Astrocyte (in vitro differentiated cells and primary cell): ENCODE data around the gene EPS8L1. TPM values are rescaled to one million over a fixed set of nuclear protein-coding genes. Genes with fewer than 3 reads are reported as not detected.
"Not testable (repeated sequence)": the region's sequence is repeated elsewhere in the genome, so short reads cannot be mapped to it uniquely, and the experiment has no call there.

Experiments
- DNase-seq: peaks from one replicate; pipeline ENCODE4 v3.0.0-alpha.2; 2010; ENCODE audit warnings: low read depth
- FAIRE-seq: peaks from 2 replicates; lab custom pipeline; 2011; peaks lifted over from hg19 to GRCh38; lab: Jason Lieb, UNC
- H2AFZ ChIP-seq: 2 replicates; pipeline ENCODE4 v1.6.0; 2012; ENCODE audit warnings: low read depth, low read length, inconsistent platforms
- H3K27ac ChIP-seq: 2 replicates; pipeline ENCODE4 v1.5.1; 2011; ENCODE audit warnings: low read depth, low read length, inconsistent platforms
- H3K27me3 ChIP-seq: 2 replicates; pipeline ENCODE4 v1.6.0; 2011; ENCODE audit warnings: low read length, inconsistent platforms; ENCODE audit not compliant: insufficient read depth
- H3K36me3 ChIP-seq: 2 replicates; pipeline ENCODE4 v1.5.1; 2011; ENCODE audit warnings: low read length, inconsistent platforms; ENCODE audit not compliant: insufficient read depth
- H3K4me1 ChIP-seq: 2 replicates; pipeline ENCODE4 v1.5.1; 2011; ENCODE audit warnings: low read length, inconsistent platforms; ENCODE audit not compliant: insufficient read depth
- H3K4me2 ChIP-seq: 2 replicates; pipeline ENCODE4 v1.6.0; 2012; ENCODE audit warnings: low read length, inconsistent platforms
- H3K4me3 ChIP-seq: 2 replicates; pipeline ENCODE4 v1.5.1; 2011; ENCODE audit warnings: low read depth, mild to moderate bottlenecking, low read length, inconsistent platforms; ENCODE audit not compliant: insufficient read depth
- H3K79me2 ChIP-seq: 2 replicates; pipeline ENCODE4 v1.6.0; 2012; ENCODE audit warnings: mild to moderate bottlenecking, low read length, inconsistent platforms; ENCODE audit not compliant: insufficient read depth
- H3K9ac ChIP-seq: 2 replicates; pipeline ENCODE4 v1.6.0; 2012; ENCODE audit warnings: mild to moderate bottlenecking, low read length, inconsistent platforms
- H3K9me3 ChIP-seq: 2 replicates; pipeline ENCODE4 v1.5.1; 2012; ENCODE audit warnings: low read depth, mild to moderate bottlenecking, low read length, inconsistent platforms; ENCODE audit not compliant: insufficient read depth
- H4K20me1 ChIP-seq: 2 replicates; pipeline ENCODE4 v1.6.0; 2012; ENCODE audit warnings: low read length, inconsistent platforms; ENCODE audit not compliant: insufficient read depth
- H3K27ac Mint-ChIP-seq: one replicate; pipeline ENCODE4 v1.8.0; 2021; ENCODE audit warnings: mild to moderate bottlenecking, mixed read lengths; ENCODE audit not compliant: unreplicated experiment
- H3K27me3 Mint-ChIP-seq: one replicate; pipeline ENCODE4 v1.8.0; 2021; ENCODE audit warnings: low read depth, mixed read lengths; ENCODE audit not compliant: unreplicated experiment
- H3K36me3 Mint-ChIP-seq: one replicate; pipeline ENCODE4 v1.8.0; 2021; ENCODE audit warnings: low read depth, mixed read lengths; ENCODE audit not compliant: unreplicated experiment
- H3K4me1 Mint-ChIP-seq: one replicate; pipeline ENCODE4 v1.8.0; 2021; ENCODE audit warnings: low read depth, mixed read lengths; ENCODE audit not compliant: unreplicated experiment
- H3K4me3 Mint-ChIP-seq: one replicate; pipeline ENCODE4 v1.8.0; 2021; ENCODE audit warnings: mild to moderate bottlenecking, moderate library complexity, mixed read lengths; ENCODE audit not compliant: unreplicated experiment
- H3K9me3 Mint-ChIP-seq: one replicate; pipeline ENCODE4 v1.8.0; 2021; ENCODE audit warnings: mild to moderate bottlenecking, mixed read lengths; ENCODE audit not compliant: unreplicated experiment
- EZH2 ChIP-seq: IDR thresholded peaks from 2 replicates; pipeline ENCODE4 v1.6.1; 2012; ENCODE audit warnings: mild to moderate bottlenecking, low read length, inconsistent platforms; ENCODE audit not compliant: insufficient read depth
- total RNA-seq: library from RNA; stranded (reverse); gene quantifications from 2 replicates; pipeline ENCODE4 v1.2.1, GENCODE V29; 2021
- TF ChIP-seq, protein P1 (sequence below): IDR thresholded peaks from 2 replicates; pipeline ENCODE4 v1.5.1; 2011; ENCODE audit warnings: low read depth, mild to moderate bottlenecking, inconsistent platforms, low read length, moderate library complexity; ENCODE audit not compliant: insufficient read depth

Gene EPS8L1
- total RNA-seq, 1 donor from 2014 or later, result 9.2 TPM

DNA sequence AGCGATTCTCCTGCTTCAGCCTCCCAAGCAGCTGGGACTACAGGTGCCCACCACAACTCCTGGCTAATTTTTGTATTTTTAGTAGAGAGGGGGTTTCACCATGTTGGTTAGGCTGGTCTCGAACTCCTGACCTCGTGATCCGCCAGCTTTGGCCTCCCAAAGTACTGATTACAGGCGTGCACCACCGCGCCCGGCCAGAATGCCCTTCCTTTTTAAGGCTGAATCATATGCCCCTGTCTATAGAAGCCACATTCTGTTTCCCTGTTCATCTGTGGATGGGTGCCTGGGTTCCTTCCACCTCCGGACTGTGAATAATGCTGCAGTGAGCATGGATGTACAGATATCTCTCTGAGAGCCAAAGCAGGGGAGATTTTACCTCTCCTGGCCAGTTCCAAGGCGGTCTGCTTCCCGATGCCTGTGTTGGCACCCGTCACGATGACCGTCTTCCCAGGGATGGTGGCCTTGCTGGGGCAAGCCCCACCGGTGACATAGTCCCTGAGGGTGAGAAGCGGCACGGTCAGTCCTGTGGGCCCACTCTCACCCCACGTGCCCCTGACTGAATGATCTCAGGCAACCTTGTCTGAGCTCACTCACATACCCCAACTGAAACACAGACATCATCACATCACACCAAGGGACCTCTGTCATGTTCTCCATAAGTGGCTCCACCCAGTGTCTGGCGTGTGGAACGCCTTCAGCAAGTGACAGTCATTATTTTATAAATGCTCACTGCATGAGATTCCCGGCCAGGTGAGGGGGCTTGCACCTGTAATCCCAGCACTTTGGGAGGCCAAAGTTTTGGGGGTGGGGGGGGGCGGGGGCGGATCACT lies 16.7 kb upstream of the EPS8L1 start:
- Histone ChIP-seq H3K4me3 (no peak overlapping the region), H2AFZ (no peak overlapping the region), H3K36me3 (peaks cover 6% of the 10 kb centered on the region), H4K20me1 (no peaks in the 10 kb centered on the region), H3K4me2 (no peak overlapping the region), H3K79me2 (peaks cover 4% of the 10 kb centered on the region), H3K27me3 (no peaks in the 10 kb centered on the region), H3K27ac (no peak overlapping the region), H3K9me3 (no peaks in the 10 kb centered on the region), H3K4me1 (peaks cover 6% of the 10 kb centered on the region), H3K9ac (no peak overlapping the region)
- Mint-ChIP-seq H3K27me3 (no peaks in the 10 kb centered on the region), H3K9me3 (no peaks in the 10 kb centered on the region), H3K4me3 (no peak overlapping the region), H3K36me3 (peaks cover 19% of the 10 kb centered on the region), H3K27ac (no peak overlapping the region), H3K4me1 (peaks cover 6% of the 10 kb centered on the region)
- DNase-seq, result no peak
- no peak for FAIRE-seq
- TF ChIP-seq EZH2, result no peak
- TF ChIP-seq, protein P1, sequence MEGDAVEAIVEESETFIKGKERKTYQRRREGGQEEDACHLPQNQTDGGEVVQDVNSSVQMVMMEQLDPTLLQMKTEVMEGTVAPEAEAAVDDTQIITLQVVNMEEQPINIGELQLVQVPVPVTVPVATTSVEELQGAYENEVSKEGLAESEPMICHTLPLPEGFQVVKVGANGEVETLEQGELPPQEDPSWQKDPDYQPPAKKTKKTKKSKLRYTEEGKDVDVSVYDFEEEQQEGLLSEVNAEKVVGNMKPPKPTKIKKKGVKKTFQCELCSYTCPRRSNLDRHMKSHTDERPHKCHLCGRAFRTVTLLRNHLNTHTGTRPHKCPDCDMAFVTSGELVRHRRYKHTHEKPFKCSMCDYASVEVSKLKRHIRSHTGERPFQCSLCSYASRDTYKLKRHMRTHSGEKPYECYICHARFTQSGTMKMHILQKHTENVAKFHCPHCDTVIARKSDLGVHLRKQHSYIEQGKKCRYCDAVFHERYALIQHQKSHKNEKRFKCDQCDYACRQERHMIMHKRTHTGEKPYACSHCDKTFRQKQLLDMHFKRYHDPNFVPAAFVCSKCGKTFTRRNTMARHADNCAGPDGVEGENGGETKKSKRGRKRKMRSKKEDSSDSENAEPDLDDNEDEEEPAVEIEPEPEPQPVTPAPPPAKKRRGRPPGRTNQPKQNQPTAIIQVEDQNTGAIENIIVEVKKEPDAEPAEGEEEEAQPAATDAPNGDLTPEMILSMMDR, result no peak

DNA sequence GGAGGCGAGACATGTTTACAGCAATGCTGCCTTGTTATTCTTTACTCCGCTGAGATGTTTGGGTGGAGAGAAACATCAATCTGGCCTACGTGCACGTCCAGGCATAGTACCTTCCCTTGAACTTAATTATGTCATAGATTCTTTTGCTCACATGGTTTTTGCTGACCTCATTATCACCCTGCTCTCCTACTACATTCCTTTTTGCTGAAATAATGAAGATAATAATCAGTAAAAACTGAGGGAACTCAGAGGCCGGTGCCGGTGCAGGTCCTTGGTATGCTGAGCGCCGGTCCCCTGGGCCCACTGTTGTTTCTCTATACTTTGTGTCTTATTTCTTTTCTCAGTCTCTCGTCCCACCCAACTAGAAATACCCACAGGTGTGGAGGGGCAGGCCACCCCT lies 15.4 kb upstream of the EPS8L1 start:
- FAIRE-seq, H3K4me2 ChIP-seq: not testable (repeated sequence)
- H3K4me3 Mint-ChIP-seq, result peak overlapping the region; percentile 75

DNA sequence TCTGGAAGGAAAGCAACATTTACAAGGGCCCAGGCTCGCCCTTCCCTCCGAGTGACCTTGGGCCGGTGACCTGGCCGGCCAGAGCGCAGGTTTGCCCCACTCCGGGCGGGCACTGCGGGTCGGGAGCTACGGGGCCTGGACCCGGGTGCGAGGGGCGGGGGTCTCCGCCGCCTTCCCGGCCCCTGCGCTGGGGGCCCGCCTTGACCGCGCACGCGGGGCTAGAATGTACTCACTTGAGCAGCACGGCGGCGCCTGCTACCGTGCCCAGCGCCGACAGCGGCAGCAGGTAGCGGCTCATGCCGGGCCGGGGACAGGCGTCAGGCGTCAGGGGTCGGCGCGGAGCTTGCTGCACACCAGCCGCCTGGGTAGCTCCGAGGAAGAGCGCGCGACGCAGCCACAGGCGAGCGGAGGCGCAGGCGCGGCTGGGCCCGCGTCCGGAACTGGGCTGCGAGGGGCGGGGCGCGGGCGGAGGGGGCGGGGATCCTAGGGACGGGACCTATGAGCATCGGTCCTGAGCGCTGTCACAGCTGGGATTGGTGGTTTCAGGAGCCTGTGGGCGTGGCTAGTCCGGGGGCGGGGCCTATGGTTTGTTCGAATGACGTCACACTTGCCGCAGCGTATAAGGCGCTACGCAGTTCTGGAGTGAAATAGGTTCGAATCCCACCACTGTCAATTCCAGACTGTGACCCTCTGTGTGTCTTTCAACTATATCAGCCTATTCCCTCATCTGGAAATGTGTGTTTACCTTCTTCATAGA lies 12.8 kb upstream of the EPS8L1 start, which contains the start of gene RDH13:
Gene RDH13 (minus strand): TSS at position 414 of the 757 bp plus-strand sequence. CDS start 116 bp downstream, at position 298.
- H4K20me1 ChIP-seq, result no peaks in the 10 kb centered on the region
- DNase-seq (peak; percentile 78), FAIRE-seq (no peak)
- TF ChIP-seq, protein P1, result no peak
- TF ChIP-seq EZH2, result no peak
- H3K9ac ChIP-seq, result peak within 1 kb of the TSS; percentile 80
- Mint-ChIP-seq H3K27ac (peak within 1 kb of the TSS; percentile 62), H3K36me3 (peaks cover 10% of the 10 kb centered on the region), H3K27me3 (peaks cover 32% of the 10 kb centered on the region), H3K4me3 (peak within 1 kb of the TSS; percentile 91), H3K9me3 (peaks cover 6% of the 10 kb centered on the region), H3K4me1 (peaks cover 6% of the 10 kb centered on the region)
- H3K4me2 ChIP-seq, result peak within 1 kb of the TSS; percentile 94
- H2AFZ ChIP-seq, result peak within 1 kb of the TSS; percentile 86
- no peaks in the 10 kb centered on the region for H3K36me3 ChIP-seq
- H3K27ac ChIP-seq, result peak within 1 kb of the TSS; percentile 33
- peaks cover 10% of the 10 kb centered on the region for H3K27me3 ChIP-seq
- peak within 1 kb of the TSS; percentile 73 for H3K4me3 ChIP-seq
- H3K79me2 ChIP-seq, result peaks cover 4% of the 10 kb centered on the region
- H3K4me1 ChIP-seq, result peaks cover 6% of the 10 kb centered on the region
- no peaks in the 10 kb centered on the region for H3K9me3 ChIP-seq

More for the DNA sequence above, 15.4 kb upstream of the EPS8L1 start:
- H3K9me3 ChIP-seq, H3K4me3 ChIP-seq, H3K27me3 ChIP-seq, H3K27me3 Mint-ChIP-seq, H4K20me1 ChIP-seq, H3K27ac ChIP-seq, H3K9me3 Mint-ChIP-seq, H3K9ac ChIP-seq, H3K4me1 Mint-ChIP-seq, H3K4me1 ChIP-seq, H3K79me2 ChIP-seq, H3K36me3 ChIP-seq, H2AFZ ChIP-seq: not testable (repeated sequence)
- Mint-ChIP-seq H3K36me3 (peaks cover 19% of the 10 kb centered on the region), H3K27ac (peak overlapping the region; percentile 88)
- DNase-seq, result peak; percentile 31
